Activated gamma-delta T cell treated with Interleukin-2 at 50 U/mL for 16 hours (primary cell): ENCODE data around the gene MRS2.
"Not testable (repeated sequence)": the region's sequence is repeated elsewhere in the genome, so short reads cannot be mapped to it uniquely, and the experiment has no call there.

Source experiments
- DNase-seq: peaks from one replicate; pipeline ENCODE4 v3.0.0-alpha.2; 2020

MRS2 gene

GRCh38 chr6:24391208-24391607 lies 11.5 kb upstream of the MRS2 start:
- no peak for DNase-seq

- no peak for DNase-seq
Observed at GRCh38 chr6:24391756-24392405, 10.9 kb upstream of the MRS2 start.

- DNase-seq = no peak
Observed at GRCh38 chr6:24394061-24394779, 8.5 kb upstream of the MRS2 start.

GRCh38 chr6:24394780-24395437 lies 7.8 kb upstream of the MRS2 start:
- no peak for DNase-seq

- no peak for DNase-seq
Observed at GRCh38 chr6:24396824-24397223, 5.9 kb upstream of the MRS2 start.

GRCh38 chr6:24397631-24398030 lies 5.1 kb upstream of the MRS2 start:
- DNase-seq = no peak

GRCh38 chr6:24400045-24401039 lies 2.4 kb upstream of the MRS2 start:
- not testable (repeated sequence) for DNase-seq

GRCh38 chr6:24401458-24401857 lies 1.3 kb upstream of the MRS2 start:
- DNase-seq = no peak

- DNase-seq = no peak
Observed at GRCh38 chr6:24403501-24403824, 727 bp downstream of the MRS2 start.

GRCh38 chr6:24405262-24405661 lies 2.5 kb downstream of the MRS2 start:
- DNase-seq = no peak

- no peak for DNase-seq
Observed at GRCh38 chr6:24408719-24409410, 6.1 kb downstream of the MRS2 start.

- no peak for DNase-seq
Observed at GRCh38 chr6:24410622-24411021, 7.9 kb downstream of the MRS2 start.

GRCh38 chr6:24412294-24412693 lies 9.6 kb downstream of the MRS2 start:
- no peak for DNase-seq

- not testable (repeated sequence) for DNase-seq
Observed at GRCh38 chr6:24414531-24414930, 11.8 kb downstream of the MRS2 start.

- DNase-seq = no peak
Observed at GRCh38 chr6:24415753-24416152, 13.0 kb downstream of the MRS2 start.

- no peak for DNase-seq
Observed at GRCh38 chr6:24419526-24419925, 16.8 kb downstream of the MRS2 start.

- no peak for DNase-seq
Observed at GRCh38 chr6:24425091-24425490, 22.4 kb downstream of the MRS2 start.

- no peak for DNase-seq
Observed at GRCh38 chr6:24426729-24427446, 24.2 kb downstream of the MRS2 start.

- no peak for DNase-seq
Observed at GRCh38 chr6:24428615-24429014, 25.9 kb downstream of the MRS2 start.

- no peak for DNase-seq
Observed at GRCh38 chr6:24429146-24429545, 26.4 kb downstream of the MRS2 start.

GRCh38 chr6:24430086-24430485 lies 27.4 kb downstream of the MRS2 start:
- no peak for DNase-seq

- no peak for DNase-seq
Observed at GRCh38 chr6:24431045-24431451, 28.3 kb downstream of the MRS2 start.
